Hepatocyte (in vitro differentiated cells): ENCODE measurements around the gene RAET1E. TPM values are rescaled to one million over a fixed set of nuclear protein-coding genes. Genes with fewer than 3 reads are reported as not detected.
"Not testable (repeated sequence)": the region's sequence is repeated elsewhere in the genome, so short reads cannot be mapped to it uniquely, and the experiment has no call there.

Experiments used
- DNase-seq: peaks from one replicate; pipeline ENCODE4 v3.0.0-alpha.2; 2016; ENCODE audit warnings: low spot score
- H2AFZ ChIP-seq: fragments of 200-600 bp; sonication (generic); 2 replicates; pipeline ENCODE4 v1.6.0; 2016; ENCODE audit warnings: antibody characterized with exemption, mild to moderate bottlenecking
- H3K27ac ChIP-seq: fragments of 200-600 bp; sonication (generic); 2 replicates; pipeline ENCODE4 v1.5.1; 2016; ENCODE audit warnings: mild to moderate bottlenecking
- H3K27me3 ChIP-seq: fragments of 200-600 bp; sonication (generic); 2 replicates; pipeline ENCODE4 v1.6.1; 2016
- H3K36me3 ChIP-seq: fragments of 200-600 bp; sonication (generic); replicated peaks from 2 replicates; pipeline ENCODE4 v1.5.1; 2016; ENCODE audit warnings: low read depth; ENCODE audit not compliant: insufficient read depth
- H3K4me1 ChIP-seq: fragments of 200-600 bp; sonication (generic); 2 replicates; pipeline ENCODE4 v1.5.1; 2016; ENCODE audit warnings: mild to moderate bottlenecking, moderate library complexity; ENCODE audit not compliant: insufficient read depth
- H3K4me2 ChIP-seq: fragments of 200-600 bp; sonication (generic); 2 replicates; pipeline ENCODE4 v1.6.0; 2016
- H3K4me3 ChIP-seq: fragments of 200-600 bp; sonication (generic); 2 replicates; pipeline ENCODE4 v1.5.1; 2016; ENCODE audit warnings: mild to moderate bottlenecking
- H3K79me2 ChIP-seq: fragments of 200-600 bp; sonication (generic); 2 replicates; pipeline ENCODE4 v1.6.0; 2017; ENCODE audit warnings: mild to moderate bottlenecking
- H3K9me2 ChIP-seq: fragments of 200-600 bp; sonication (generic); replicated peaks from 2 replicates; pipeline ENCODE4 v1.6.0; 2017; ENCODE audit warnings: mild to moderate bottlenecking; ENCODE audit not compliant: insufficient read depth
- H3K9me3 ChIP-seq: fragments of 200-600 bp; sonication (generic); 2 replicates; pipeline ENCODE4 v1.5.1; 2016; ENCODE audit warnings: low read depth, mild to moderate bottlenecking
- H4K20me1 ChIP-seq: fragments of 200-600 bp; sonication (generic); 2 replicates; pipeline ENCODE4 v1.6.0; 2016; ENCODE audit warnings: mild to moderate bottlenecking; ENCODE audit not compliant: insufficient read depth, poor library complexity, severe bottlenecking
- CTCF ChIP-seq: fragments of 200-600 bp; sonication (generic); IDR thresholded peaks from 2 replicates; pipeline ENCODE4 v1.5.1; 2016; ENCODE audit warnings: antibody characterized with exemption, mild to moderate bottlenecking; ENCODE audit not compliant: poor library complexity
- EZH2 ChIP-seq: fragments of 200-600 bp; sonication (generic); IDR thresholded peaks from 2 replicates; pipeline ENCODE4 v1.6.1; 2016; ENCODE audit warnings: antibody characterized with exemption, mild to moderate bottlenecking, borderline replicate concordance
- EZH2phosphoT487 ChIP-seq: fragments of 200-600 bp; sonication (generic); IDR thresholded peaks from one replicate; pipeline ENCODE4 v1.6.1; 2018; ENCODE audit warnings: antibody characterized with exemption, mild to moderate bottlenecking, low read depth, moderate library complexity; ENCODE audit not compliant: unreplicated experiment, severe bottlenecking
- WGBS: methylation state at CpG from one replicate; pipeline ENCODE4 v1.1.6; 2016; ENCODE audit warnings: low lambda C conversion rate; ENCODE audit errors: missing lambda C conversion rate; 5-methylcytosine and 5-hydroxymethylcytosine counted together
- polyA plus RNA-seq: library from polyadenylated mRNA; unstranded; fragments of >200 nt; fragmentation: Nextera tagmentation; extraction: Ambion mirVana; gene quantifications from 2 replicates; pipeline ENCODE4 v1.2.1, GENCODE V29; 2016
- total RNA-seq: library from RNA; depleted of rRNA; stranded (reverse); fragments of >200 nt; gene quantifications from 2 replicates; pipeline ENCODE4 v1.2.3, GENCODE V29; 2014

The RAET1E gene
- total and polyA plus RNA-seq, 2 experiments from 2014 or later = not detected

GRCh38 chr6:149915970-149916865, 18.3 kb upstream of the RAET1E start:
- Histone ChIP-seq H3K79me2 (no peaks in the 10 kb centered on the region), H3K4me1 (no peaks in the 10 kb centered on the region), H3K4me3 (no peak overlapping the region), H3K36me3 (no peaks in the 10 kb centered on the region), H3K27me3 (peaks cover 11% of the 10 kb centered on the region), H2AFZ (no peak overlapping the region), H3K9me2 (no peaks in the 10 kb centered on the region), H3K27ac (no peak overlapping the region), H3K4me2 (no peak overlapping the region), H4K20me1 (no peaks in the 10 kb centered on the region), H3K9me3 (no peaks in the 10 kb centered on the region)
- no peak for DNase-seq
- TF ChIP-seq EZH2 (no peak), EZH2phosphoT487 (no peak), CTCF (no peak)
- 86% methylated on average over 10 of the region's 10 CpGs for WGBS

- Histone ChIP-seq H3K27ac (no peak overlapping the region), H3K4me1 (no peaks in the 10 kb centered on the region), H3K36me3 (no peaks in the 10 kb centered on the region), H3K9me3 (no peaks in the 10 kb centered on the region), H3K27me3 (peaks cover 5% of the 10 kb centered on the region), H3K4me3 (no peak overlapping the region), H3K79me2 (no peaks in the 10 kb centered on the region), H4K20me1 (no peaks in the 10 kb centered on the region), H3K4me2 (no peak overlapping the region), H2AFZ (no peak overlapping the region), H3K9me2 (no peaks in the 10 kb centered on the region)
- TF ChIP-seq CTCF (no peak), EZH2 (no peak), EZH2phosphoT487 (no peak)
- DNase-seq = no peak
- 66% methylated on average over 9 of the region's 9 CpGs for WGBS
These were observed 15.8 kb upstream of the RAET1E start for GRCh38 chr6:149913540-149914240.

DNA sequence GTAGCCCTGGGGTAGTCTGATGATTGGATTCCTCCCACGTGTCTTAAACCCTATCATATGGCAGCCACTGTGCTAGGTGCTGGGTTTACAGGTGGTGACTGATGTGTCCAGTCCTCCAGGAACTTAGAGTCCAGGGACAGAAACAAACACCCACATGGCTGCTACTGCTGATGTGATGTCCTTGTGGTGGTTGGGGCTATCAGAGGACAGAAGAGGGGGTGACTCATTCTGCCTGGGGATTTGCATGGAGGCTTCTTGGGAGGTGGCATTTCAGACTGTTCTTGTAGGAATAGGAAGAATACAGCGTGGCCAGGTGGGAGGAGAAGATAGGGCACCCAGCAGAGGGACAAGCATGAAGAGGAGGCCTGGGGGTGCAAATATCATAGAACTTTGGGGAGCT, 15.2 kb upstream of the RAET1E start:
- no peaks in the 10 kb centered on the region for H3K36me3 ChIP-seq
- WGBS = 37% methylated on average over 2 of the region's 2 CpGs
- H3K27me3 ChIP-seq = peaks cover 5% of the 10 kb centered on the region
- H3K79me2 ChIP-seq = no peaks in the 10 kb centered on the region
- H2AFZ ChIP-seq = no peak overlapping the region
- no peak overlapping the region for H3K27ac ChIP-seq
- no peaks in the 10 kb centered on the region for H3K9me2 ChIP-seq
- H3K4me3 ChIP-seq = no peak overlapping the region
- TF ChIP-seq EZH2phosphoT487 (no peak), EZH2 (no peak), CTCF (no peak)
- H3K4me2 ChIP-seq = no peak overlapping the region
- H3K9me3 ChIP-seq = no peaks in the 10 kb centered on the region
- no peaks in the 10 kb centered on the region for H4K20me1 ChIP-seq
- no peaks in the 10 kb centered on the region for H3K4me1 ChIP-seq
- no peak for DNase-seq

- H3K79me2 ChIP-seq, H3K36me3 ChIP-seq, DNase-seq, H3K4me2 ChIP-seq, H3K9me2 ChIP-seq, H3K4me3 ChIP-seq, H4K20me1 ChIP-seq, H3K27me3 ChIP-seq, H3K27ac ChIP-seq, H2AFZ ChIP-seq, H3K4me1 ChIP-seq, H3K9me3 ChIP-seq: not testable (repeated sequence)
- WGBS = 74% methylated on average over 3 of the region's 3 CpGs
These were observed 14.8 kb upstream of the RAET1E start for GRCh38 chr6:149912680-149913079.
